Ecto neural progenitor cell (in vitro differentiated cells): ENCODE results near the gene MAP3K4.

Experiments
- DNase-seq: peaks from one replicate; pipeline ENCODE4 v3.0.0-alpha.2; 2018; ENCODE audit warnings: low spot score

The MAP3K4 gene

DNA sequence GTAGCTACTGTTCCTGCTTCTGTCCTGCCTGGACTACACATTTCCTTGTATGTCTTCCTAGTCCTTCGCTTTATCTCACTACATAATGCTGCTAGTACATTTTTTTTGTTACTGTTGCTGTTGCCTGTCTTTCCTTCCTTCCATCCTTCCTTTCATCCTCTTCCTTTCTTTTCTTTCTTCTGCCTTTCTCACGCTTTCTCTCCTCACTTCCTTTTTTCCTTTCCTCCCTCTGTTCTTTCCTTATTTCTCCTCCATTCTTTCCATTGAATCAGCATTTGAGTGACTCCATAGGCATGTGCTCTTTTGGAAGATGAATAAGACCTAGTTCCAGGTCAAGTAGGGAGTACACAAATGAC is 46.3 kb downstream of the MAP3K4 start:
- no peak for DNase-seq

DNA sequence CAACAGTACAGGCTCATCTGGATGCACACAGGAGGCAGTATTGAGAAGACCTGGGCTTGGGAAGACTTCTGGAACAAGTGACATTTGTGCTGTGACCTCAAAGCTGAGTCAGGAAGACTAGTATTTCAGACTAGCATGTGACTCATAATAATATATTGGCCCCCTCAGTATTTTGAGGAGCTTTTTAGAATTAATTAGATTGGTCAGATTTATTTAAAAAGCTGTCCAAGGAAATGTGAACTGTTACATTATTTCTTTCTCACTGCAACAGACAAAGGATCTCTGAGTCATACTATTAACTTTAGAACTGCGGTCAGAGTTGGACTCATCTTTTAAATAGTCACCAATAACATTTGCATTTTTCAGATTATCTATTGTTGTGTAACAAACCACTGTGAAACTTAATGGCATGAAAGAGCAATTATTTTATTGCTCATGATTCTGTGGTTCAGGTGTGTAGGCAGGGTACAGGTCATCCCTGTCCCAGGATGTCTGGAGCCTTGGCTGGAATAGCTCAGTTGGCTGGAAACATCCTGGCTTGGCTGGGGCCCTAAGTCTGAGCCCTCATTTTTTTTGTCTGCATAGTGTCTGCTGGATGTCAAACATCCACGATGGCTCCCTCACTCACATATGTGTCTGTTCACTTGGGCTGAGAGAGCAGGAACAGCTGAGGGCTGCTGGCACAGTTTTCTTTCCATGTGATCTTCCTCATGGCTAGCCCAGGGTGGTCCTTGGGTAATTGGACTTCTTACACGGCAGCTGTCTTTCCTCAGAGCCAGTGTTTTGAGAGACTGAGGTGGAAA is 46.9 kb downstream of the MAP3K4 start:
- DNase-seq = no peak

DNA sequence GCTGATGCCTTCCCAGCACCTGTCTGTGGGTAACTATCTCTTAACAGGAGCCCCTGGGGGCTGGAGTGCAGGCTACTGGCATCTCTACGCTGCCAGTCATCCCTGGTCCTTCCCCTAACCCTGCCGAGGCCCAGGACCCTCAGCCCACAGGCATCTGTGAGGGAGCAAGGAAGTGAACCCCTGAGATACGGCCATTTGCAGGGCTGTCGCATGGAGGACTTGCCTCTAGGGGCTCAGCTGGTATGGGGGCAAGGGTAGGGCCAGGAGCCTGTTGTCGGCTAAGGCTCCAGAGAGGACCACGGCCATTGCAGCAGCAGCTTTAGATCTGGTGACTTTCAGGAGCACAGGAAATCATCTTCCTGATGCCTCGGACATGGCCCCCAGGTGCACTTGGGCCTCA is 49.7 kb downstream of the MAP3K4 start:
- DNase-seq = no peak

DNA sequence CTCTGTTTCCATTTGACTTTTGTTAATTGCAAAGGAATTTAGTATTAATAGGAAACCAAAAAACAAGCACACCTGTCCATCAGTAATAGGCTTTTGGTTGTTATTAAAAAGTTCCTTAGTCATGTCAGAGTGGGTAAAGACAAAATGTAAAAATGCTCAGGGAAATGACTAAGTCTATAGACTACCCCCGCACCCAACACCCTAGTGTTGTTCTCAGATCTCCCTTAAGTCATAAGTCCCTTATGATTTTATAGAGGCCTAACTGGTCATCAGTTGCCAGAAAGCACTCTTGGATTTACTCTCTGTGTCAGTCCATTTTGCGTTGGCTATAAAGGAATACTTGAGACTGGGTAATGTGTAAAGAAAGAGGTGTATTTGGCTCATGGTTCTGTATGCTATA is 52.8 kb downstream of the MAP3K4 start:
- no peak for DNase-seq

DNA sequence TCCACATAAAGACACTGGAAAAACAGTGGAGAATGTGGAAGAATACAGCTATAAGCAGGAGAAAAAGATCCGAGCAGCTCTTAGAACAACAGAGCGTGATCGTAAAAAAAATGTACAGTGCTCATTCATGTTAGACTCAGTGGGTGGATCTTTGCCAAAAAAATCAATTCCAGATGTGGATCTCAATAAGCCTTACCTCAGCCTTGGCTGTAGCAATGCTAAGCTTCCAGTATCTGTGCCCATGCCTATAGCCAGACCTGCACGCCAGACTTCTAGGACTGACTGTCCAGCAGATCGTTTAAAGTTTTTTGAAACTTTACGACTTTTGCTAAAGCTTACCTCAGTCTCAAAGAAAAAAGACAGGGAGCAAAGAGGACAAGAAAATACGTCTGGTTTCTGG is 57.1 kb downstream of the MAP3K4 start:
- DNase-seq = no peak

DNA sequence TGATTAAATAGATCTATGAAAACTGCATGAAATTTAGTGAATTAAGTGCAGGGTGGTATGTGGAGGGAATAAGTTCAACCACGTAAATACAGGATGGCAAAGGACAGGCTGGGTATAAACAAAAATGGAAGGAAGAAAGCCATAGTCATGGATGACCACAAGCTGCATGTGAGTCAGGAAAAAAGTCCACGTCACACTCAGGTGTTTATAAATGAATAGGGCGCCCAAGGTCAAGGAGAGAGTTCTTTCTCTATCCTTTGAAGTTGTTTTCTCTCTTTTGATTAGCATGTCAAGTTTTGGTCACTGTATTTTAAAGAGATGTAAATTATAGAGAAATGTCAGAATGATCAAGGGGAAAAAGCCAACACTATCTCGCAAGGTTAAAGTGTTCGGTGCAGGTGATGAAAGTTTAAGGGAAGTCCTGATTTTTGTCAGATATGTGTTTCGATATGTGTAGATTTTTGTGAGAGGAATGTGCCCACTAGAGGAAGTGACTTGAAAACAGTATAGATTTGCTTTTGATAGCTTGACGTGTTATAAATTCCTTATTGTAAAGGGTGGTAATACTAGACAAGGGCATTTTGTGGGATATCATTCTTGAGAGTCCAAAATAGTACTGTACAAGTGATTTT is 58.7 kb downstream of the MAP3K4 start:
- no peak for DNase-seq

DNA sequence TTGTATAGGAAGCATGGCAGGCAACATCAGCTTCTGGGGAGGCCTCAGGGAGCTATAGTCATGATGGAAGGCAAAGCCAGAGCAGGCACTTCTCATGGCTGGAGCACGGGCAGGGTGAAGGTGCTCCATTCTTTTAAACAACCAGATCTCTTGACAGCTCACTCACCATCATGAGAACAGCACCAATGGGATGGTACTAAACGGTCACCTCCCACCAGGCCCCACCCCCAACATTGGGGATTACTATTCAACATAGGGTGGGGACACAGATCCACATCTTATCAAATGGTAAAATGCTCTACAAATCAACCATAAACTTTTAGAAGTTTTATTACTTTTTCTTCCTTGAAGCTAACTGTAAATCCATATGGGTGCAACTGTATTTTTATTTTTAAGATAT is 61.5 kb downstream of the MAP3K4 start:
- DNase-seq = no peak

DNA sequence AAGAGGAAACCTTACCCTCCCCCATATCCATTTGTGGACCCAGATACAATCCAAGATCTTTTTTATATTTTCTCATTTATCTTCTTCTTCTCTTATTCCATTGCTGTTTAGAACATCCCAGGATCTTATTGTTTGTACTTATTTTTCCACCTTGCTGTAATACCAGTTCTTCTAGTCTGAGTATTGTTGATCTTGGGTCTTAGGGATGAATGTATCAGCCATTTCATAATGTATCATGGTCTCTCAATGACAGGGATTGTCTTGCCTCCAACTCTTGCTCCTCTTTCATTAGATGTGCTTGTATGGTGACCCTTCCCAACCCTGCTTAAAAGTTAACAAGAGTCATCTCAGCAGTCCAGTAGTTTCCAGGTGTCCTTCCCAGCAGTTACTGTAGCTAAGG is 63.3 kb downstream of the MAP3K4 start:
- DNase-seq = no peak

DNA sequence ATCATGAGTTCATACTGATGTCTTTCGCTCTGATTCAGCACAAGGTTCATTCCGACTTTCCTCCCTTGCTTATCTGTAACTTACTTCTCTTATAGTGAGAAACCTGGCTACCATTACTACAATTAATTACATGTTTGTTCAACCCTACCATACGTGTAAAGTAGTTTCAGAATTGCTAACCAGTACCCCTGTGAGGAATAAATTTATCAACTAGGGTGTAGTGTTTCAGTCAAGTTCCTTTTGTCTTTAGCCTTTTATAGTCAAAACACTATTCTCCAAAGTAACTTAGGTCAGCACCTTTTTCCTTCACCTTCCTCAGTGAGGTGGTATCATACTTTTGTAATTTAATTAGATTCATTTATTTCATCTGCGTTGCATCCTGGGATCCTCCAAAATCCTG is 64.9 kb downstream of the MAP3K4 start:
- no peak for DNase-seq

DNA sequence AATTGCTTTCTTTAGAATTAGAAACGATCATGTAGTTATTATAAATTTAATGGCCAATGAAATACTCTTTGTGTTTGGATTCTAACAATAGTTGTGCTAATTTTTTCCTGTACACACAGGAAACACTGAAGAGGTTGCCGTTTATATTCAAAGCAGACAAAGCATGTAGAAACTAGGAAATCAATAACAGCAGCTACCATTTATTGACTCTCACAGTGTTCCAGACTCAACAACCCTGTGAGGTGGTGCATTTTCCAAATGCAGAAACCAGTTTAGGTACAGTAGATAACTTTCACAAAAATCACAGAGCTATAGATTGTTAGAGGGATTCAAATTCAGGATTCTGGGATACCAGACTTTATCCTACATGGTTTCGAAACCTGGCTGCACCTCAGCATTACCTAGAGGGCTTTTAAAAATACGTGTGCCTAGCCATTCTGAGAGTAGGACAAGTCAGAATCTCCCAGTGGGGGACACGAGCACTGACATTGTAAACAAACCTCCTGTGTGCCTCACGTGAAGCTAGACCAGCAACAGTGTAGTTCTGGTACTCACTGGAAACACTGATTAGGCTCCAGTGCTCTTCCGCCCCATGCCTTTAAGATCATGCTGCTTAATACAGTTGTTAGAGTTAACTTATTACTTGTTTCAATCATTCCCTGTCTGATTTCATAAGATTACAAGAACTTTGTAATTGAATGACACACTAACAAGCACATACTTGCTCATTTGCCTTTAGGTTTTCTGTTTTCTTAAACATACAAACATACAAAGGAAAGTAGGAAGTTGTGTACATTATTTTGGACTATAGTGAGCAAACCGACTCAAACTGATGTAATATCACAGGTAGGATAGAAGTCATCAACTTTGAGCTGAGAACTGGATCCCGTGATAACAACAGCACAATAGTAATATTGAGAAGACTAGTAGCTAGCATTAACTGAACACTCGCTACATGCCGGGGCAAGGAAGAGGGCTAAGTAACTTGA is 65.8 kb downstream of the MAP3K4 start:
- DNase-seq = no peak

DNA sequence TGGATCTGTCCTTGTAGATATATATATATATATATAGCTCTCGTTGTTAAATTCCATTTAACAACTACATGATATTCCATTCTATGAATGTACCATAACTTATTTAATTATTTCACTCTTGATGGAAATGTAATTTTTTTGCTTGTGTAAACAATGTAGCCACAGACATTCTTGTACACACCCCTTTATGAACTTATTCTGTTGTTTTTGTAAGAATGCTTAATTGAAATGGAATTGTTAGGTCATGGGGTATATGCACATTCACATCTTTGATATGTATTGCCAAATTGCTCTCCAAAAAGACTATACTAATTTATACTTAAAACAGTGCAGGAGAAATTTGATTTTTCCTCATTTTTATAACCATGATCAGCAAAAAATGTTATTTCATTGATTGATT is 67.2 kb downstream of the MAP3K4 start:
- DNase-seq = no peak

DNA sequence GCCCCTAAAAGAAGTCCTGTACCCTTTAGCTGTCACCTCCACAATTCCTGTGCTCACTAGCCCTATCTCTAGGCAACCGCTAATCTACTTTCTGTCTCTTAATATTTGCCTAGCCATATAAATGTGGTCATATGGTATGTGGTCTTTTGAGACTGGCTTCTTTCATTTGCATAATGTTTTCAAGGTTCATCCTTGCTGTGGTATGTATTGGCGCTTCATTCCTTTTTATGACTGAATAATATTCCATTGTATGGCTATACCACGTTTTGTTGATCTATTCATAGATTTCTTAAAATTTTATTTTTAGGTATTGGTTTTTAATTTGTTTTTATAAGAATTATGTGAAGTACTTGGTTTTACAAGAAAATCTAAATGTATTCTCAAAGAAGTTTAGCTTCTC is 70.0 kb downstream of the MAP3K4 start:
- DNase-seq = no peak

DNA sequence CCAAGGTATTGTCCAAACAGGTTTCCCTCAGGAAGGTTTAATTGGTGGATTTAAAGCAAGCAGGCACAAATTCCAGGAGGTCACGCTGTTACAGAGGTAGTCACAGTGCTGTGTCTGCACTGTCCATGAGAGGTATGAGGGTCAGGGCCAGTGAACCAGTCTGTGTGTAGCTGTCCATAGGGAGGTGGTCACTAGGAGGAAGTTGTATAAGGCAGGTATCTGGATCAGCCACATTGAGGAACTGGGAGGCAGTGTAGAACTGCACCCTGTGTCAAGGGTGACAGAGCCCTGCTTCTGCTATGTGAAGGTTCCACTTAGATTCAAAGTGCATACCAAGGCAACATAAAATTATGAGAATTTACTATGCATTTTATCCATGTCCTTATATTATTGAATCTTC is 73.3 kb downstream of the MAP3K4 start:
- no peak for DNase-seq

DNA sequence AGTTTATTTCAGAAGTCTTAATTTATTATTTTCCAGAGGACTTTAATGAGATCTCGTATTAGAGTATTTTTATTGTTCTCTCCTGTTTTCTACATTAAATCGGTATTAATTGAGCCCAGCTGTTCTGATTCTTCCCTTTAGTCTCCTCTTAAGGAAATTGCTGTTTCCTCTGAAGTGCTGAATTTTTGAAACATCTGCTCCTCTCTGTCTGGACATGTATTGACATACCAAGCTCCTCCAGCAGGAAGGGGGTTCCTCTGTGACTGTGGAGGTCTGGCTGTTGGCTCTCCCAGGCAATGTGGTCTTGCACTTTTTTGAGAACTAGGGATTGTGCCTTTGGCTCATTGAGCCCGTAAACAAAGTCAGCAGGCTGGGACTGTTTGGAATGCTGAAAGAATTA is 74.9 kb downstream of the MAP3K4 start:
- no peak for DNase-seq

DNA sequence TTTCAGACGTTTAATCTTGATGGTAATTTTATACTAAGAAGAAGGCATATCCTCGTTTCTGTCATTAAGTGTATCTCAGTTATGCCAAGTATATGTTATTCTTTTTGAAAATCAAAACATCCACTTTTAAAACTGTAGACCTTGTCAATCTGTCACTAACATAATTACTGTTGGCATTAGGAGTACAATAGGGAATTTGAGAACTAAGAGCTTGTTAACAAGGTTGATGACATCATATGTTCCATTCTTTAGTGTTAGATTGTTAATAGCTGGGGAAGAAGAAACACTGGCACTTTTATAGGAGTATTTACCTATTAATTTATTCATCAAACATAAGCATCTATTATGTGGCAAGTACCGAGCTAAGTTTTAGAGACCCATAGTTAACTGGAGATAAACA is 76.2 kb downstream of the MAP3K4 start:
- DNase-seq = no peak

DNA sequence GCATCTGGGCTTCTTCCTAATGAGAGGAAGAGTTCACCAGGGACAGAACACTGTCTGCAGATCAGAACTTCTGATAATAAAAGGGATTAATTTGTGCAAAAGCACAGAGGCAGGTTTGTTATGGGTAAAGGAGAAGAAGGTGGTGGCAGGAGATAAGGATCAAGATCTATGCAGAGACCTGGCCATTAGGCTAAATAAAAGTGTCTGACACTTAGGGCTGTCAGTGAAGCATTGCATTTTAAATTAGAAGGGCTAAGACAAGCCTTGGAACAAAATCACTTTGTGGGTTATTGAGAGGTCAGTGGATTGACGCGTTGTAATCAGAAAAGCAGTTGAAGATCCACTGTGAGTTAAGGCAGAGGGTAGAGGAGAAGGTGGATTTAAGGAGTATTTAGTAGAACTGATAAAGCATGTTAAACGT is 76.8 kb downstream of the MAP3K4 start:
- no peak for DNase-seq

DNA sequence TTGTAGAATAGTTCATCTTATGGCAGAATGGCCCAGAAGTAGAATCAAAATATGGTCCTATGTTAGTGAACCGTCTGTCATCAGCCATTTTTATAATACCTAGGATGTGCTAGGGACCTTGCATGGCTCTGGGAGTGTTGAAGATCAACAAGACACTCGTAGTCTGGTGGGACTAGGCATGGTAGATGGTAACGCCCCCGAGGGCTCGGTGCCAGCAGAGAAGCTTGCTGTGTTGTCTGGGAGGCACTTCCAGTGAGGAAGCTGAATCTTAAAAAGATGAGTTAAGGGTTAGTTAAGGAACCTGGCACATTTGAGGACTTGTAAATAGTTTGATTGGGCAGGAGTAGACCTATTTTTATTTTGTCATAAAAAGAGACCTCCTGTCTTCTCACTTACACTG is 82.4 kb downstream of the MAP3K4 start:
- no peak for DNase-seq

DNA sequence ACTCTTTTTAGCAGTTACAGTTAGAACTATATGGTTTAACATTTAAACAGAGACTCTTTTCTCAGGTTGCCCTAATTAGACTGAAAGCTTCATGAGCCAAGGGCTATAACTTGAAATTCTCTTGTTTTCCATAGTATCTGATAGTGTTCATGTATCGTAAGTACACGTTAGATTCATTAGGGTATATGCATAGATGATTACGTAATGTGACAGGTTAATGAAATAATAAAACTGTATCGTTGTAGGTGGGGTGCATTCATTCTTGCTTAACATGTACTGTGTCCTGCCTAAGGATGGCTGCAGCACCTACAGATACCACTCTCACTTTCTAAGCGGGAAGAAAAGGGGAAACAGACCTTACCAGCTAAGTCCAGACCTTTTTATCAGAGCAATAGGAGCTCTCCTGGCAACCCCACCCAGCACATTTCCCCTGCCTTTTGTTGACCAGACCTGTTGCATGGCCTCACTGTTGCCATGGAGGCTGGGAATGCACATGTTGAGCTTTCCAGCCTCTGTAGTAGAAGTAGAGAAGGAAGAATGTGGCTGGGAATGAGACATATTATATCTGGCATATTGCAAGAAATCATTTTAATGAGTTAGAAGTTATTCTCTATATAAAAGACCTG is 83.0 kb downstream of the MAP3K4 start:
- DNase-seq = no peak

DNA sequence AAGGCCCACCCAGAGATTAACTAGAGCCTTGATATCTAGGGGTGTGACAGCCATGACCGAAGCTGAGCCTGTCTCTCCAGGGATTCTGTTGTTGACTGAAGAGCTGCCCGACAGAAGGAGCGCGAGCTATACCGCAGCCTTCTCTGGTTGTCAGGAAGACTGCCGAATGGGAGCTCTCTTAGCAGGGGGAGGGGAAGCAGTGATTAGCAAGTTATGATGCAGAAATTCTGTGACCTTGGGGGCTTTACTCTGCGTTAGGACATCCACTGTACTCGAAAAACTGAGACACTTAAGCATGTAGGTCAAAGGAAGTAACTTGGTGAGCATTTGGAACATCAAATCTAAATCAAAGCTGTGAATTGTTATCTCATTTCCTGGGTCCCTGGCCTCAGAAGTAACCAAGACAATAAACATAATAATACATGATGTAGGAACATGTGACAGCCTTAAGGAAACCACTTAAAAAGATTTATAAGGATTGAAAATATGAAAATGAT is 84.7 kb downstream of the MAP3K4 start:
- no peak for DNase-seq

DNA sequence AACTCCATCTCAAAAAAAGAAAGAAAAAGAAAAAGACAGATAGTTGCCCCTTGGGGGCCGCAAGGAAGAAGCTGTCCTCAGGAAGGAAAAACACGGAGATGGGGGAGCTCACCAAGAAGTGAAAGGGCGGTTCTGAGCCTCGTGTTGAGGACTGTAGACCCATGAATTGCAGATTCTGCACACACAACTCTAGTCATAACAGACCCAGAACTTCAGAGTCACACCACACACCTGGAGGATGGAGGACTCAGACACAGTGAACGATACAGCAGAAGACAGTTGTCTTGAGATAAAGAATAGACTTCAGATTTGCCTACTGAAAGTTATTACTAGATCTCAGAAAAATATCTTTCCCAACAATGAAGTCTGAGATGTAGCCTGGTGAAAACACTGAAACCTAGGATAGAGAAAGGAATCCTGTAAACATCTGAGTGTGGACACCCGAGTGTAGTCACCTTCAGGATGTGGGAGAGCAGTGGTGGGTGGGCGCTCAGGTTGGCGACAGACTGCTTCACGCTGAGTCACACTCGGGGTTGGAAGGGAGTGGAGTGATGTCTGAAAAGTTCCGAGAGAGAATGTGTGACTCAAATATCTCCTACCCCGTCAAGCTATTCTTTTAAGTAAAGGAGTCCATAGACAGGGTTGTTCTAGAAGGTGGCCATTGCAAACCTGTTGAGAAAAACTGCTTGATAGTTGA is 88.1 kb downstream of the MAP3K4 start:
- no peak for DNase-seq

DNA sequence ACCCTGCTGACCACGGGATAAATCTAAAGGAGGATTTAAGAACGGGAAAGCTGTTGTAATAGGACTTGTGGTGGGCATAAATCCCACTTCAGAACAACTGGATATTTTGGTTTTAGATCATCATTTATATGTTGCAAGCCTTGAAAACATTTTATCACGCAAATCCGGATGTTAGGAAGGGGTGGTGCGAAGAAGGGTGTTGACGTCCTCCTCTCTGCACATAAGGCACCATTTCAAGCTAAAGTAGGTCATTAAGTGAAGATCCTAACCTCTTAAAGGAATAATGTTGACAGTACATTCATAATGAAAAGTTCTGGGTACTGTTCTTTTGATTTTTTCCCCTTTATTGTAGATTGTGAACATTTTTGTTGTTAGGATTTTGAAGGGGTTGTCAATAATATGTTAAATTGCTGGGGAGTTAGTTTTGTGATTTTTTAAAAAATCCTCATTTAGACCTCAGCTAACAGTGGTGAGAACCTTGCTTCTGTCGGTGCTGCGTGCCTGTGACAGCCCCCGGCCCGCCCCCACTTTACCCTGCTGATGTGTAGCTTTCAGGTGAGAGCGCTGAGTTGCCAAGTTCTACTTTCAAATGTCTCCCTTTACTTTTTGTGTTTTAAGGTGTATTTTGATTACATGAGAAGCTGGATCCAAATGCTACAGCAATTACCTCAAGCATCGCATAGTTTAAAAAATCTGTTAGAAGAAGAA is 88.8 kb downstream of the MAP3K4 start:
- no peak for DNase-seq
